ENCODE results near the gene IQCN.

Gene IQCN

GRCh38 chr19:18232540-18233223, 41.6 kb downstream of the IQCN start (continued):
- TF ChIP-seq, protein P1, sequence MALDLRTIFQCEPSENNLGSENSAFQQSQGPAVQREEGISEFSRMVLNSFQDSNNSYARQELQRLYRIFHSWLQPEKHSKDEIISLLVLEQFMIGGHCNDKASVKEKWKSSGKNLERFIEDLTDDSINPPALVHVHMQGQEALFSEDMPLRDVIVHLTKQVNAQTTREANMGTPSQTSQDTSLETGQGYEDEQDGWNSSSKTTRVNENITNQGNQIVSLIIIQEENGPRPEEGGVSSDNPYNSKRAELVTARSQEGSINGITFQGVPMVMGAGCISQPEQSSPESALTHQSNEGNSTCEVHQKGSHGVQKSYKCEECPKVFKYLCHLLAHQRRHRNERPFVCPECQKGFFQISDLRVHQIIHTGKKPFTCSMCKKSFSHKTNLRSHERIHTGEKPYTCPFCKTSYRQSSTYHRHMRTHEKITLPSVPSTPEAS (tag by site-specific recombination; IDR thresholded peaks at IDR 0.05), result no peak
- peak; percentile 47; the same call in 1 of the 2 replicates for TF ChIP-seq ZBTB20 (tag by site-specific recombination; IDR thresholded peaks at IDR 0.05)

DNA sequence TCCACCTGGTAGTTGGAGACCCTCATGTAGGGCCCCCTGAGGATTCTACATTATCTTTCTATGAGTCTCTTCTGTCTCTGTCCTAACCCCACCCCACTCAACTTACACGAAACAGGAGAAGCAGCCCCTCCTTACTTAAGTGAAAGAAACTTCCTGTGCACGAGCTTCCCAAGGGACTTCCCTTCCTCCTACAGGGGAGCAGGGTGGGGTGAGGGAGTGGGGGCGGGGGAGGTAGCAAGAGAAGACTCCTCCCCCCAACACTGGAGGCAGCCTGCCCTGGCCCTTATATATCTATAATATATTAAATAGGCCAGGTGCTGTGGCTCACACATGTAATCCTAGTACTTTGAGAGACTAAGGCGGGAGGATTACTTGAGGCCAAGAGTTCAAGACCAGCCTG, 42.5 kb downstream of the IQCN start:
- ChIA-PET CTCF (interaction anchor here (0.6 to 0.9 kb wide), 2 partner anchors 26 to 67 kb away, joined by 3 to 4 read pairs; no protein-coding TSS in a partner anchor), POLR2A (interaction anchor here (0.6 to 1.2 kb wide), 3 partner anchors 9 to 115 kb away, joined by 3 read pairs; partner anchors contain the start of gene JUND)
- no peaks in the 10 kb centered on the region for H3K36me3 ChIP-seq (ENCODE audit: control insufficient read depth in 2 of 2, insufficient read depth in 1 of 2, low read length in 2 of 2)
- H3K4me3 ChIP-seq (ENCODE audit: low read depth, low read length), result no peak overlapping the region
- TF ChIP-seq KLF1 (tag by site-specific recombination; IDR thresholded peaks at IDR 0.05) (0 out of 2 replicates have a peak, but pooled peaks have one; percentile 19), ZNF843 (tag by site-specific recombination; IDR thresholded peaks at IDR 0.05) (no peak)
- H3K27ac ChIP-seq (ENCODE audit: extremely low read depth, low read depth, low read length), result no peak overlapping the region
- no peaks in the 10 kb centered on the region for H3K4me1 ChIP-seq (ENCODE audit: control insufficient read depth, insufficient read depth, low read length)
- no peaks in the 10 kb centered on the region for H3K9me3 ChIP-seq (ENCODE audit: control insufficient read depth, insufficient read depth, low read depth, low read length)

DNA sequence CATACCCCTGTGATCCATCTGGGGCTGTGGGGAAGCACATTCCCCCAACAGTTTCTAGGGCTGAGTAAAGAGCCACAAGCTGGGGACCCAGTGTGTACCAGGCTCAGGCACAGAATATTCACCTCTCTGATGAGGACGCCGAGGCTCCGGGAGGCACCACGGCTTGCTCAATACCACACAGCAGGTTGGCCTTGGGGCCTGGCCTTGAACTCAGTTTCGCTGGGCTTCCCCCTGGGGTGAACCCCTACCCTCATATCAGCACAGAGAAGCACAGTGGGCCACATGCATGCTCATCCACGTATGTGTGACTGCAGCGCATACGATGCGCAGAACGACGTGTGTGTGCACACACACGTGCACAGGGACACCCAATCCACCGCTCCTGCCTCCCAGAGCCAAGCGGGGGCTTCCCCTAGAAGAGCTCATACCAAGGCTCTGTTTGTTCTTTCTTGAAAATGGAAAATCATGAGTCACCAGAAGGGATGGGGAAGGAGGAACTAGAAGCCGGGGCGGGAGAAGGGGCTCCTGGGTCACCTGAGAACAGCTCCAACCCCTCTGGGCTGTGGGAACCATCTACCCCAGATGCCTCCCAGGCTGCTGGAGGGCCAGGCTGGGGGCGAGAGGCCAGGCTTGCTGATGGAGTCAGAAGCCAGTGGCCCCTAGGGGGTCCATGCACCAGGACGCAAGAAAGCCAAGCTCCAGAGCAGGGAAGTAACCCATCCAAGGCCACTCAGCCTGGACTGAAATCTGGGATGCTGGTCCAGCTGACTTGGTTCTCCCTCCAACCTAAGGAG, 43.1 kb downstream of the IQCN start:
- CTCF ChIA-PET, result interaction anchor here (0.6 to 2.0 kb wide), 6 partner anchors 20 to 188 kb away, joined by 3 to 6 read pairs (median 4); partner anchors contain the start of gene SSBP4
- H3K9me3 ChIP-seq (ENCODE audit: control insufficient read depth, insufficient read depth, low read depth, low read length), result no peaks in the 10 kb centered on the region
- H3K4me1 ChIP-seq (ENCODE audit: control insufficient read depth, insufficient read depth, low read length), result no peaks in the 10 kb centered on the region; the same call in 1 of the 2 replicates
- no peaks in the 10 kb centered on the region for H3K36me3 ChIP-seq (ENCODE audit: control insufficient read depth in 2 of 2, insufficient read depth in 1 of 2, low read length in 2 of 2)
- H3K4me3 ChIP-seq (ENCODE audit: low read depth, low read length), result no peak overlapping the region
- POLR2A ChIA-PET, result interaction anchor here (1.0 to 1.2 kb wide), 2 partner anchors 10 to 51 kb away, joined by 3 read pairs; partner anchors contain the start of gene JUND
- TF ChIP-seq ZSCAN23 (tag by site-specific recombination; IDR thresholded peaks at IDR 0.05) (no peak), ZNF10 (tag by site-specific recombination; IDR thresholded peaks at IDR 0.05) (no peak), ZNF510 (tag by site-specific recombination; IDR thresholded peaks at IDR 0.05; ENCODE audit: insufficient replicate concordance) (no peak), ZNF530 (tag by site-specific recombination; IDR thresholded peaks at IDR 0.05; ENCODE audit: low read depth) (no peak), ZNF747 (tag by site-specific recombination; IDR thresholded peaks at IDR 0.05) (no peak), ZIC2 (tag by site-specific recombination; IDR thresholded peaks at IDR 0.05) (peak; percentile 47), ZNF24 (tag by site-specific recombination; IDR thresholded peaks at IDR 0.05) (no peak), GLIS1 (tag by site-specific recombination; IDR thresholded peaks at IDR 0.05) (peak; percentile 70)
- TF ChIP-seq, protein P2, sequence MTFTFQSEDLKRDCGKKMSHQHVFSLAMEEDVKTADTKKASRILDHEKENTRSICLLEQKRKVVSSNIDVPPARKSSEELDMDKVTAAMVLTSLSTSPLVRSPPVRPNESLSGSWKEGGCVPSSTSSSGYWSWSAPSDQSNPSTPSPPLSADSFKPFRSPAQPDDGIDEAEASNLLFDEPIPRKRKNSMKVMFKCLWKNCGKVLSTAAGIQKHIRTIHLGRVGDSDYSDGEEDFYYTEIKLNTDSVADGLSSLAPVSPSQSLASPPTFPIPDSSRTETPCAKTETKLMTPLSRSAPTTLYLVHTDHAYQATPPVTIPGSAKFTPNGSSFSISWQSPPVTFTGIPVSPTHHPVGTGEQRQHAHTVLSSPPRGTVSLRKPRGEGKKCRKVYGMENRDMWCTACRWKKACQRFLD (tag by site-specific recombination; IDR thresholded peaks at IDR 0.05), result no peak
- no peak overlapping the region for H3K27ac ChIP-seq (ENCODE audit: extremely low read depth, low read depth, low read length)

- TF ChIP-seq, protein P3, sequence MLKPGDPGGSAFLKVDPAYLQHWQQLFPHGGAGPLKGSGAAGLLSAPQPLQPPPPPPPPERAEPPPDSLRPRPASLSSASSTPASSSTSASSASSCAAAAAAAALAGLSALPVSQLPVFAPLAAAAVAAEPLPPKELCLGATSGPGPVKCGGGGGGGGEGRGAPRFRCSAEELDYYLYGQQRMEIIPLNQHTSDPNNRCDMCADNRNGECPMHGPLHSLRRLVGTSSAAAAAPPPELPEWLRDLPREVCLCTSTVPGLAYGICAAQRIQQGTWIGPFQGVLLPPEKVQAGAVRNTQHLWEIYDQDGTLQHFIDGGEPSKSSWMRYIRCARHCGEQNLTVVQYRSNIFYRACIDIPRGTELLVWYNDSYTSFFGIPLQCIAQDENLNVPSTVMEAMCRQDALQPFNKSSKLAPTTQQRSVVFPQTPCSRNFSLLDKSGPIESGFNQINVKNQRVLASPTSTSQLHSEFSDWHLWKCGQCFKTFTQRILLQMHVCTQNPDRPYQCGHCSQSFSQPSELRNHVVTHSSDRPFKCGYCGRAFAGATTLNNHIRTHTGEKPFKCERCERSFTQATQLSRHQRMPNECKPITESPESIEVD (tag by site-specific recombination; IDR thresholded peaks at IDR 0.05), result no peak
- TF ChIP-seq ZNF555 (tag by site-specific recombination; conservative IDR thresholded peaks at IDR 0.05) (no peak), ZNF114 (tag by site-specific recombination; IDR thresholded peaks at IDR 0.05) (no peak), ZNF416 (tag by site-specific recombination; IDR thresholded peaks at IDR 0.05) (no peak), GLI4 (tag by site-specific recombination; IDR thresholded peaks at IDR 0.05) (no peak), ZNF664 (tag by site-specific recombination; IDR thresholded peaks at IDR 0.05) (peak; percentile 96), ZNF792 (tag by site-specific recombination; IDR thresholded peaks at IDR 0.05) (no peak)
- TF ChIP-seq, protein P4, sequence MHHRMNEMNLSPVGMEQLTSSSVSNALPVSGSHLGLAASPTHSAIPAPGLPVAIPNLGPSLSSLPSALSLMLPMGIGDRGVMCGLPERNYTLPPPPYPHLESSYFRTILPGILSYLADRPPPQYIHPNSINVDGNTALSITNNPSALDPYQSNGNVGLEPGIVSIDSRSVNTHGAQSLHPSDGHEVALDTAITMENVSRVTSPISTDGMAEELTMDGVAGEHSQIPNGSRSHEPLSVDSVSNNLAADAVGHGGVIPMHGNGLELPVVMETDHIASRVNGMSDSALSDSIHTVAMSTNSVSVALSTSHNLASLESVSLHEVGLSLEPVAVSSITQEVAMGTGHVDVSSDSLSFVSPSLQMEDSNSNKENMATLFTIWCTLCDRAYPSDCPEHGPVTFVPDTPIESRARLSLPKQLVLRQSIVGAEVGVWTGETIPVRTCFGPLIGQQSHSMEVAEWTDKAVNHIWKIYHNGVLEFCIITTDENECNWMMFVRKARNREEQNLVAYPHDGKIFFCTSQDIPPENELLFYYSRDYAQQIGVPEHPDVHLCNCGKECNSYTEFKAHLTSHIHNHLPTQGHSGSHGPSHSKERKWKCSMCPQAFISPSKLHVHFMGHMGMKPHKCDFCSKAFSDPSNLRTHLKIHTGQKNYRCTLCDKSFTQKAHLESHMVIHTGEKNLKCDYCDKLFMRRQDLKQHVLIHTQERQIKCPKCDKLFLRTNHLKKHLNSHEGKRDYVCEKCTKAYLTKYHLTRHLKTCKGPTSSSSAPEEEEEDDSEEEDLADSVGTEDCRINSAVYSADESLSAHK (tag by site-specific recombination; IDR thresholded peaks at IDR 0.05), result no peak
- Histone ChIP-seq H3K4me1 (ENCODE audit: control insufficient read depth, insufficient read depth, low read length) (no peaks in the 10 kb centered on the region; the same call in 1 of the 2 replicates), H3K27ac (ENCODE audit: extremely low read depth, low read depth, low read length) (no peak overlapping the region), H3K36me3 (ENCODE audit: control insufficient read depth in 2 of 2, insufficient read depth in 1 of 2, low read length in 2 of 2) (no peaks in the 10 kb centered on the region), H3K9me3 (ENCODE audit: control insufficient read depth, insufficient read depth, low read depth, low read length) (no peaks in the 10 kb centered on the region), H3K4me3 (ENCODE audit: low read depth, low read length) (no peak overlapping the region)
- POLR2A ChIA-PET, result no interaction called here
- CTCF ChIA-PET, result interaction anchor here (0.6 to 2.0 kb wide), 3 partner anchors 10 to 189 kb away, joined by 3 to 6 read pairs (median 3); partner anchors contain the start of gene SSBP4
Measured at GRCh38 chr19:18229915-18230314, 44.3 kb downstream of the IQCN start.
